ENCODE results near the gene PLA1A.

Gene PLA1A

GRCh38 chr3:119555309-119555735 lies 42.4 kb upstream of the PLA1A start:
- no peak for DNase-seq (ENCODE audit: low read depth)
- H3K4me3 ChIP-seq (replicated peaks; ENCODE audit: low read depth, low read length), result no peak overlapping the region
- no peak for TF ChIP-seq CTCF (IDR thresholded peaks at IDR 0.05; ENCODE audit: low read length, missing control alignments)

GRCh38 chr3:119555929-119556328 lies 41.8 kb upstream of the PLA1A start:
- DNase-seq (ENCODE audit: low read depth), result no peak
- no peak for TF ChIP-seq CTCF (IDR thresholded peaks at IDR 0.05; ENCODE audit: low read length, missing control alignments)
- no peak overlapping the region for H3K4me3 ChIP-seq (replicated peaks; ENCODE audit: low read depth, low read length)

- DNase-seq (ENCODE audit: low read depth), result no peak
- H3K4me3 ChIP-seq (replicated peaks; ENCODE audit: low read depth, low read length), result no peak overlapping the region
- TF ChIP-seq CTCF (IDR thresholded peaks at IDR 0.05; ENCODE audit: low read length, missing control alignments), result no peak
Observed at GRCh38 chr3:119557192-119557876, 40.4 kb upstream of the PLA1A start.

GRCh38 chr3:119557877-119558269 lies 39.8 kb upstream of the PLA1A start:
- no peak for TF ChIP-seq CTCF (IDR thresholded peaks at IDR 0.05; ENCODE audit: low read length, missing control alignments)
- no peak for DNase-seq (ENCODE audit: low read depth)
- H3K4me3 ChIP-seq (replicated peaks; ENCODE audit: low read depth, low read length), result no peak overlapping the region

- no peak for TF ChIP-seq CTCF (IDR thresholded peaks at IDR 0.05; ENCODE audit: low read length, missing control alignments)
- no peak overlapping the region for H3K4me3 ChIP-seq (replicated peaks; ENCODE audit: low read depth, low read length)
- DNase-seq (ENCODE audit: low read depth), result no peak
Observed at GRCh38 chr3:119558626-119559317, 38.9 kb upstream of the PLA1A start.

GRCh38 chr3:119559441-119559963 lies 38.2 kb upstream of the PLA1A start, which contains the start of gene CD80:
Gene CD80 (minus strand): TSS chr3:119559614. CDS start chr3:119557728, 1,886 bp downstream.
- peak; percentile 65 for DNase-seq (ENCODE audit: low read depth)
- H3K4me3 ChIP-seq (replicated peaks; ENCODE audit: low read depth, low read length), result no peak within 1 kb of the TSS
- peak; percentile 56 for TF ChIP-seq CTCF (IDR thresholded peaks at IDR 0.05; ENCODE audit: low read length, missing control alignments)

All from fibroblast of pulmonary artery (primary cell).